Cerebellar cortex (tissue), 1 donor: ENCODE data around the gene RPL3.

Experiments used
- DNase-seq: peaks from one replicate; pipeline ENCODE4 v3.0.0-alpha.2; 2015; ENCODE audit warnings: low spot score

Gene RPL3

GRCh38 chr22:39282645-39283321 lies 36.6 kb downstream of the RPL3 start:
- no peak for DNase-seq

- DNase-seq = no peak
Observed at GRCh38 chr22:39281126-39281525, 38.3 kb downstream of the RPL3 start.

- DNase-seq = no peak
Observed at GRCh38 chr22:39280250-39280649, 39.2 kb downstream of the RPL3 start.

- no peak for DNase-seq
Observed at GRCh38 chr22:39279170-39279850, 40.1 kb downstream of the RPL3 start.

- no peak for DNase-seq
Observed at GRCh38 chr22:39278040-39278439, 41.4 kb downstream of the RPL3 start.

- DNase-seq = no peak
Observed at GRCh38 chr22:39277142-39277607, 42.2 kb downstream of the RPL3 start.

- DNase-seq = no peak
Observed at GRCh38 chr22:39276440-39277141, 42.8 kb downstream of the RPL3 start.

- no peak for DNase-seq
Observed at GRCh38 chr22:39275814-39276439, 43.5 kb downstream of the RPL3 start.

GRCh38 chr22:39273950-39274887 lies 45.2 kb downstream of the RPL3 start:
- no peak for DNase-seq

GRCh38 chr22:39270792-39271191 lies 48.6 kb downstream of the RPL3 start:
- no peak for DNase-seq

- DNase-seq = no peak
Observed at GRCh38 chr22:39270280-39270679, 49.1 kb downstream of the RPL3 start.

- no peak for DNase-seq
Observed at GRCh38 chr22:39269095-39269790, 50.2 kb downstream of the RPL3 start.

GRCh38 chr22:39268645-39269044 lies 50.8 kb downstream of the RPL3 start:
- DNase-seq = no peak

GRCh38 chr22:39267974-39268373 lies 51.4 kb downstream of the RPL3 start:
- no peak for DNase-seq

GRCh38 chr22:39266398-39267030 lies 52.9 kb downstream of the RPL3 start:
- DNase-seq = no peak

GRCh38 chr22:39265143-39265886 lies 54.1 kb downstream of the RPL3 start:
- DNase-seq = no peak

GRCh38 chr22:39264349-39265038 lies 54.9 kb downstream of the RPL3 start:
- no peak for DNase-seq

- DNase-seq = no peak
Observed at GRCh38 chr22:39263626-39264348, 55.6 kb downstream of the RPL3 start.
